Kidney (tissue), 14 donors: ENCODE measurements around the gene RFLNA. TPM values are rescaled to one million over a fixed set of nuclear protein-coding genes. Genes with fewer than 3 reads are reported as not detected.

Experiments used
- DNase-seq, 5 donors: peaks; one replicate each; pipeline ENCODE4 v3.0.0-alpha.2; 2013 to 2020
- FAIRE-seq: peaks from 2 replicates; lab custom pipeline; 2012; peaks lifted over from hg19 to GRCh38; lab: Jason Lieb, UNC
- H3K27ac ChIP-seq, 2 donors: one replicate each; pipeline ENCODE4 v1.7.0; 2013; ENCODE audit warnings: low read depth in 2 of 2, low read length in 2 of 2, inconsistent platforms in 1 of 2
- H3K27me3 ChIP-seq: one replicate; pipeline ENCODE4 v1.7.1; 2013; ENCODE audit warnings: low read length, inconsistent platforms; ENCODE audit not compliant: control insufficient read depth, insufficient read depth
- H3K36me3 ChIP-seq, 3 donors: one replicate each; pipeline versions ENCODE4 v1.7.0 to v1.7.1; 2013; ENCODE audit warnings: low read length in 3 of 3, control low read depth in 1 of 3, inconsistent platforms in 1 of 3; ENCODE audit not compliant: insufficient read depth in 3 of 3, control insufficient read depth in 2 of 3
- H3K4me1 ChIP-seq, 3 donors: one replicate each; pipeline versions ENCODE4 v1.7.0 to v1.7.1; 2013; ENCODE audit warnings: low read length in 3 of 3, inconsistent platforms in 1 of 3, low read depth in 1 of 3; ENCODE audit not compliant: control insufficient read depth in 2 of 3, insufficient read depth in 2 of 3
- H3K4me3 ChIP-seq, 3 donors: one replicate each; pipeline versions ENCODE4 v1.7.0 to v1.8.1; 2013; ENCODE audit warnings: low read length in 3 of 3, control low read depth in 1 of 3, inconsistent platforms in 1 of 3
- H3K9ac ChIP-seq, 3 donors: one replicate each; pipeline versions ENCODE4 v1.7.0 to v1.7.1; 2013; ENCODE audit warnings: low read length in 3 of 3, control low read depth in 1 of 3, inconsistent platforms in 1 of 3
- H3K9me3 ChIP-seq, 3 donors: one replicate each; pipeline versions ENCODE4 v1.7.0 to v1.7.1; 2013; ENCODE audit warnings: low read length in 3 of 3, control low read depth in 1 of 3, inconsistent platforms in 1 of 3; ENCODE audit not compliant: control insufficient read depth in 2 of 3, insufficient read depth in 1 of 3
- CTCF ChIP-seq: IDR thresholded peaks from 3 replicates; pipeline ENCODE4 v1.5.1; 2012; ENCODE audit warnings: mild to moderate bottlenecking, moderate library complexity, borderline replicate concordance; ENCODE audit not compliant: insufficient read depth; ENCODE audit errors: extremely low read depth
- intact Hi-C: fragments of 100-400 bp; cut with DNase I; formaldehyde crosslinking; loops from one replicate; pipeline ENCODE4 v1.11.1; 2022
- polyA plus RNA-seq: library from polyadenylated mRNA; stranded (reverse); fragments of 350-450 nt; fragmentation: Illumina TruSeq; extraction: RNeasy Lipid Tissue Mini Kit (QIAGEN cat#74804); gene quantifications from one replicate; pipeline ENCODE4 v1.2.3, GENCODE V29; 2014; ENCODE audit warnings: low read depth, low replicate concordance; ENCODE audit not compliant: insufficient read depth
- total RNA-seq: library from RNA; stranded (reverse); fragmentation: NEBNext Ultra II Directional; extraction: Animal tissue kit (Norgen Biotek cat#: 25700); gene quantifications from one replicate; pipeline ENCODE4 v1.2.1, GENCODE V29; 2021
- donor health status: control.
- donor health status: control.
- donor health status: control.
- donor health status: control.
- donor health status: control.
- donor health status: DM: yes; HTN: yes; CAD: no.
- donor health status: Normal renal cell carcinoma (clear cell type).

Gene RFLNA
- total and polyA plus RNA-seq, 2 donors from 2014 or later = 0.76 to 0.82 TPM

GRCh38 chr12:124319368-124320050, 24.6 kb downstream of the RFLNA start:
- no peak overlapping the region for H3K4me3 ChIP-seq
- intact Hi-C loops = no loop called here
- DNase-seq = no peak

GRCh38 chr12:124321040-124321481, 26.2 kb downstream of the RFLNA start:
- peaks cover 7 to 13% (median 9%) of the 10 kb centered on the region in 3 donors for H3K9me3 ChIP-seq
- H3K36me3 ChIP-seq = peaks cover 11 to 20% (median 14%) of the 10 kb centered on the region in 3 donors
- no peak overlapping the region for H3K9ac ChIP-seq
- DNase-seq = peak in 4 of 5 donors; percentile 52 to 74 (median 62)
- intact Hi-C loops = no loop called here
- peak; percentile 88 for TF ChIP-seq CTCF
- H3K4me3 ChIP-seq = no peak overlapping the region
- FAIRE-seq = no peak
- no peaks in the 10 kb centered on the region for H3K27me3 ChIP-seq
- no peaks in the 10 kb centered on the region for H3K4me1 ChIP-seq
- no peak overlapping the region for H3K27ac ChIP-seq

More at GRCh38 chr12:124319368-124320050, 24.6 kb downstream of the RFLNA start:
- Histone ChIP-seq H3K9me3 (peaks cover 7 to 12% (median 9%) of the 10 kb centered on the region in 3 donors), H3K27me3 (no peaks in the 10 kb centered on the region), H3K27ac (no peak overlapping the region), H3K9ac (no peak overlapping the region), H3K4me1 (no peaks in the 10 kb centered on the region), H3K36me3 (peaks cover 11 to 12% (median 11%) of the 10 kb centered on the region in 3 donors)
- no peak for TF ChIP-seq CTCF
- FAIRE-seq = no peak

- Histone ChIP-seq H3K27me3 (no peaks in the 10 kb centered on the region), H3K27ac (no peak overlapping the region), H3K9ac (no peak overlapping the region), H3K4me3 (no peak overlapping the region), H3K9me3 (peaks cover 7 to 13% (median 9%) of the 10 kb centered on the region in 3 donors), H3K36me3 (peaks cover 11 to 21% (median 14%) of the 10 kb centered on the region in 3 donors), H3K4me1 (no peaks in the 10 kb centered on the region)
- DNase-seq (no peak), FAIRE-seq (no peak)
- intact Hi-C loops = no loop called here
- no peak for TF ChIP-seq CTCF
These were observed 26.8 kb downstream of the RFLNA start for GRCh38 chr12:124321556-124322270.
